ENCODE measurements around the gene CADM2. TPM values are rescaled to one million over a fixed set of nuclear protein-coding genes. Genes with fewer than 3 reads are reported as not detected.

The CADM2 gene
- total RNA-seq, 1 experiment from 2014 or later, result 0.64 TPM

DNA sequence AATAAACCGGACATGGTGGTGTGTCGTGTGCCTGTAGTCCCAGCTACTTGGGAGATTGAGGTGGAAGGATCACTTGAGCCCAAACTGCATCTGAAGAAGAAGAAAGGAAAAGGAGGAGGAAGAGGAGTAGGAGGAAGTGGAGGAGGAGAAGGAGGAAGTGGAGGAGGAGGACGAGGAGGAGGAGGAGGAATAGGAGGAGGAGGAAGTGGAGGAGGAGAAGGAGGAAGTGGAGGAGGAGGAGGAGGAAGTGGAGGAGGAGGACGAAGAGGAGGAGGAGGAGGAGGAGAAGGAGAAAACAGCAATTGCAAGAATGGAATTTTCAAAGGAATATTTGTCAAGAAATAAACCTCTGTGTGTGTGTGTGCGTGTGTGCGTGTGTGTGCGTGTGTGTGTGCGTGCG, 528.6 kb downstream of the CADM2 start:
- POLR2A ChIA-PET, result no interaction called here
- ATAC-seq (no peak), DNase-seq (ENCODE audit: low read depth, low spot score) (no peak)
- Histone ChIP-seq H3K4me3 (ENCODE audit: low read depth in 2 of 2, low read length in 2 of 2) (no peak overlapping the region), H3K36me3 (ENCODE audit: control insufficient read depth, insufficient read depth, low read length) (no peaks in the 10 kb centered on the region), H3K9me3 (ENCODE audit: control insufficient read depth, insufficient read depth, low read depth, low read length) (no peaks in the 10 kb centered on the region), H3K27ac (ENCODE audit: low read length) (no peak overlapping the region), H3K27me3 (ENCODE audit: control insufficient read depth, insufficient read depth, low read length) (no peaks in the 10 kb centered on the region), H3K4me1 (ENCODE audit: control insufficient read depth, insufficient read depth, low read length) (no peaks in the 10 kb centered on the region)
- BruUV-seq (replicated peaks), result no TSS peak
- TF ChIP-seq SIN3A (IDR thresholded peaks at IDR 0.05; ENCODE audit: borderline replicate concordance, insufficient read depth, low read depth, low read length) (no peak), POLR2AphosphoS5 (IDR thresholded peaks at IDR 0.05; ENCODE audit: low read depth, low read length) (no peak), TCF7L2 (IDR thresholded peaks at IDR 0.05; ENCODE audit: low read depth, low read length) (no peak)
- TF ChIP-seq, protein P1, sequence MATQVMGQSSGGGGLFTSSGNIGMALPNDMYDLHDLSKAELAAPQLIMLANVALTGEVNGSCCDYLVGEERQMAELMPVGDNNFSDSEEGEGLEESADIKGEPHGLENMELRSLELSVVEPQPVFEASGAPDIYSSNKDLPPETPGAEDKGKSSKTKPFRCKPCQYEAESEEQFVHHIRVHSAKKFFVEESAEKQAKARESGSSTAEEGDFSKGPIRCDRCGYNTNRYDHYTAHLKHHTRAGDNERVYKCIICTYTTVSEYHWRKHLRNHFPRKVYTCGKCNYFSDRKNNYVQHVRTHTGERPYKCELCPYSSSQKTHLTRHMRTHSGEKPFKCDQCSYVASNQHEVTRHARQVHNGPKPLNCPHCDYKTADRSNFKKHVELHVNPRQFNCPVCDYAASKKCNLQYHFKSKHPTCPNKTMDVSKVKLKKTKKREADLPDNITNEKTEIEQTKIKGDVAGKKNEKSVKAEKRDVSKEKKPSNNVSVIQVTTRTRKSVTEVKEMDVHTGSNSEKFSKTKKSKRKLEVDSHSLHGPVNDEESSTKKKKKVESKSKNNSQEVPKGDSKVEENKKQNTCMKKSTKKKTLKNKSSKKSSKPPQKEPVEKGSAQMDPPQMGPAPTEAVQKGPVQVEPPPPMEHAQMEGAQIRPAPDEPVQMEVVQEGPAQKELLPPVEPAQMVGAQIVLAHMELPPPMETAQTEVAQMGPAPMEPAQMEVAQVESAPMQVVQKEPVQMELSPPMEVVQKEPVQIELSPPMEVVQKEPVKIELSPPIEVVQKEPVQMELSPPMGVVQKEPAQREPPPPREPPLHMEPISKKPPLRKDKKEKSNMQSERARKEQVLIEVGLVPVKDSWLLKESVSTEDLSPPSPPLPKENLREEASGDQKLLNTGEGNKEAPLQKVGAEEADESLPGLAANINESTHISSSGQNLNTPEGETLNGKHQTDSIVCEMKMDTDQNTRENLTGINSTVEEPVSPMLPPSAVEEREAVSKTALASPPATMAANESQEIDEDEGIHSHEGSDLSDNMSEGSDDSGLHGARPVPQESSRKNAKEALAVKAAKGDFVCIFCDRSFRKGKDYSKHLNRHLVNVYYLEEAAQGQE (IDR thresholded peaks at IDR 0.05; ENCODE audit: insufficient read depth in 1 of 2, low read depth in 2 of 2, low read length in 1 of 2), result no peak
- CTCF ChIA-PET, result no interaction called here
- in situ Hi-C loops (cut with HindIII; ENCODE audit: low pct_unique_long_range_greater_than_20kb, low sequenced_read_pairs), result no loop called here
- intact Hi-C loops (cut with micrococcal nuclease; ENCODE audit: unreplicated experiment), result no loop called here

DNA sequence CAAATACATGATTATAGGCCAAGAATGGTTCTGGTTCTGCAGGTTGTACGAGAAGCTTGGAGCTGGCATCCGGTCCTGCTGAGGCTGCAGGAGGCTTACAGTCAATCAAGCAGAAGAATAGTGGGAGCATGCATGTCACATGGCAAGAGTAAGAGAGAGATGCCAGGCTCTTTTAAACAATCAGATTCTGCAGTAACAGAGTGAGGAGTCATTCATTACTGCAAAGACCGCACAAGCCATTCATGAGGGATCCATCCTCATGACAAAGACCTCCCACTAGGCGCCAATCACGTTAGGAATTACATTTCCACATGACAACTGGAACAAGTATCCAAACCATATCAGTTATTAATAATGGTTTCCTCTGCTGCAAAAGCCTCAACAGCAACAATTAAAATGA, 536.8 kb downstream of the CADM2 start:
- H3K9me3 ChIP-seq (ENCODE audit: control insufficient read depth, insufficient read depth, low read depth, low read length), result no peaks in the 10 kb centered on the region
- ChIA-PET POLR2A (no interaction called here), CTCF (no interaction called here)
- DNase-seq (ENCODE audit: low read depth, low spot score), result no peak
- no peaks in the 10 kb centered on the region for H3K4me1 ChIP-seq (ENCODE audit: control insufficient read depth, insufficient read depth, low read length)
- in situ Hi-C loops (cut with HindIII; ENCODE audit: low pct_unique_long_range_greater_than_20kb, low sequenced_read_pairs) (no loop called here), intact Hi-C loops (cut with micrococcal nuclease; ENCODE audit: unreplicated experiment) (no loop called here)
- H3K4me3 ChIP-seq (ENCODE audit: low read depth in 2 of 2, low read length in 2 of 2), result no peak overlapping the region
- no peak for ATAC-seq
- TF ChIP-seq TCF7L2 (IDR thresholded peaks at IDR 0.05; ENCODE audit: low read depth, low read length), result no peak
- TF ChIP-seq SIN3A (IDR thresholded peaks at IDR 0.05; ENCODE audit: borderline replicate concordance, insufficient read depth, low read depth, low read length), result no peak
- TF ChIP-seq, protein P2, sequence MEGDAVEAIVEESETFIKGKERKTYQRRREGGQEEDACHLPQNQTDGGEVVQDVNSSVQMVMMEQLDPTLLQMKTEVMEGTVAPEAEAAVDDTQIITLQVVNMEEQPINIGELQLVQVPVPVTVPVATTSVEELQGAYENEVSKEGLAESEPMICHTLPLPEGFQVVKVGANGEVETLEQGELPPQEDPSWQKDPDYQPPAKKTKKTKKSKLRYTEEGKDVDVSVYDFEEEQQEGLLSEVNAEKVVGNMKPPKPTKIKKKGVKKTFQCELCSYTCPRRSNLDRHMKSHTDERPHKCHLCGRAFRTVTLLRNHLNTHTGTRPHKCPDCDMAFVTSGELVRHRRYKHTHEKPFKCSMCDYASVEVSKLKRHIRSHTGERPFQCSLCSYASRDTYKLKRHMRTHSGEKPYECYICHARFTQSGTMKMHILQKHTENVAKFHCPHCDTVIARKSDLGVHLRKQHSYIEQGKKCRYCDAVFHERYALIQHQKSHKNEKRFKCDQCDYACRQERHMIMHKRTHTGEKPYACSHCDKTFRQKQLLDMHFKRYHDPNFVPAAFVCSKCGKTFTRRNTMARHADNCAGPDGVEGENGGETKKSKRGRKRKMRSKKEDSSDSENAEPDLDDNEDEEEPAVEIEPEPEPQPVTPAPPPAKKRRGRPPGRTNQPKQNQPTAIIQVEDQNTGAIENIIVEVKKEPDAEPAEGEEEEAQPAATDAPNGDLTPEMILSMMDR (IDR thresholded peaks at IDR 0.05), result no peak
- no peak for TF ChIP-seq POLR2AphosphoS5 (IDR thresholded peaks at IDR 0.05; ENCODE audit: low read depth, low read length)
- TF ChIP-seq, protein P1 (IDR thresholded peaks at IDR 0.05; ENCODE audit: insufficient read depth in 1 of 2, low read depth in 2 of 2, low read length in 1 of 2), result no peak
- H3K36me3 ChIP-seq (ENCODE audit: control insufficient read depth, insufficient read depth, low read length), result no peaks in the 10 kb centered on the region
- BruUV-seq (replicated peaks), result no TSS peak
- H3K27ac ChIP-seq (ENCODE audit: low read length), result no peak overlapping the region
- H3K27me3 ChIP-seq (ENCODE audit: control insufficient read depth, insufficient read depth, low read length), result no peaks in the 10 kb centered on the region
